OCI-LY1 (cell line): ENCODE measurements around the gene KLHL8.

Source experiments
- H2AFZ ChIP-seq: fragments of 200-600 bp; sonication (generic), shearing (Covaris generic); 2 replicates; pipeline ENCODE4 v1.6.0; 2014; ENCODE audit warnings: antibody characterized with exemption, mild to moderate bottlenecking, low read length
- H3F3A ChIP-seq: fragments of 200-600 bp; sonication (generic), shearing (Covaris generic); 2 replicates; pipeline ENCODE4 v1.6.0; 2014; ENCODE audit warnings: mild to moderate bottlenecking, antibody characterized with exemption, low read length, moderate library complexity; ENCODE audit not compliant: insufficient read depth
- H3K27ac ChIP-seq: fragments of 200-600 bp; sonication (generic); 2 replicates; pipeline ENCODE4 v1.5.1; 2014; ENCODE audit warnings: low read length, mixed run types, mild to moderate bottlenecking, low read depth; ENCODE audit not compliant: poor library complexity, severe bottlenecking
- H3K27me3 ChIP-seq: fragments of 200-600 bp; sonication (generic); 2 replicates; pipeline ENCODE4 v1.6.0; 2014; ENCODE audit warnings: antibody characterized with exemption, mild to moderate bottlenecking, low read length, moderate library complexity; ENCODE audit not compliant: insufficient read depth
- H3K36me3 ChIP-seq: fragments of 200-600 bp; sonication (generic); 2 replicates; pipeline ENCODE4 v1.6.1; 2014; ENCODE audit warnings: mild to moderate bottlenecking, antibody characterized with exemption, low read length, moderate library complexity, mixed read lengths; ENCODE audit not compliant: insufficient read depth
- H3K4me1 ChIP-seq: fragments of 200-600 bp; sonication (generic); 2 replicates; pipeline ENCODE4 v1.5.1; 2014; ENCODE audit warnings: mild to moderate bottlenecking, low read length, moderate library complexity; ENCODE audit not compliant: insufficient read depth, severe bottlenecking
- H3K4me2 ChIP-seq: fragments of 200-600 bp; sonication (generic), shearing (Covaris generic); 2 replicates; pipeline ENCODE4 v1.6.1; 2014; ENCODE audit warnings: low read length
- H3K4me3 ChIP-seq: fragments of 200-600 bp; sonication (generic); 2 replicates; pipeline ENCODE4 v1.5.1; 2014; ENCODE audit warnings: low read length, low read depth, mild to moderate bottlenecking, mixed read lengths; ENCODE audit not compliant: poor library complexity, severe bottlenecking
- H3K79me2 ChIP-seq: fragments of 200-600 bp; shearing (Covaris generic); 2 replicates; pipeline ENCODE4 v1.6.1; 2016; ENCODE audit warnings: mixed run types, low read length, mixed read lengths; ENCODE audit not compliant: insufficient read depth
- H3K9ac ChIP-seq: fragments of 200-600 bp; sonication (generic), shearing (Covaris generic); 2 replicates; pipeline ENCODE4 v1.6.1; 2014; ENCODE audit warnings: mild to moderate bottlenecking, low read length, mixed read lengths
- H3K9me2 ChIP-seq: fragments of 200-600 bp; sonication (generic), shearing (Covaris generic); 2 replicates; pipeline ENCODE4 v1.6.1; 2014; ENCODE audit warnings: low read depth, mild to moderate bottlenecking, low read length, mixed read lengths
- H3K9me3 ChIP-seq: fragments of 200-600 bp; shearing (Covaris generic); 2 replicates; pipeline ENCODE4 v1.6.1; 2014; ENCODE audit warnings: low read length, mixed read lengths
- H4K20me1 ChIP-seq: fragments of 200-600 bp; sonication (generic), shearing (Covaris generic); 2 replicates; pipeline ENCODE4 v1.6.0; 2016; ENCODE audit warnings: mild to moderate bottlenecking, low read length; ENCODE audit not compliant: insufficient read depth
- EZH2 ChIP-seq: fragments of 200-600 bp; sonication (generic), shearing (Covaris generic); IDR thresholded peaks from 2 replicates; pipeline ENCODE4 v1.8.0; 2017; ENCODE audit warnings: borderline replicate concordance, mixed run types, mild to moderate bottlenecking, antibody characterized with exemption, low read length, moderate library complexity, mixed read lengths
- TF ChIP-seq, protein P1 (sequence below): fragments of 200-600 bp; sonication (generic), shearing (Covaris generic); IDR thresholded peaks from 2 replicates; pipeline ENCODE4 v1.5.1; 2017; ENCODE audit warnings: mild to moderate bottlenecking, antibody characterized with exemption, low read length, moderate library complexity, mixed read lengths

KLHL8 gene

DNA sequence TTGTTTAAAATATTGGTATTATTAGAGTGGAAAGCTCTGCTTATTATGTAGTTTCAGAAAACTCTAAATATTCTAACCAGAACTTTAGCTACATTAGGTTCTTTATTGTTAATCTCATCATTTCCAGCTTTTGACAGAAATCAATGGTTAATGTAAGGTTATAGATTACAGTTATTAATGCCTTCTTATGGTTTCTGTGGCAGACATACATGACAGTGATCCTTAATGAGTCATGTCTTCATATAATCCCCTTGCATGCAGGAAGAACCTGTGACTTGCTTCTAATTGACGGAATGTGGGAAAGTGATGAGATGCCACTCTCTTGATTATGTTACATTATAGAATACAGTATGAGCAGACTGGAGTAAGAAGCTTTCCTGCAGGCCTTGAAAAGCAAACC is 23.5 kb downstream of the KLHL8 start:
- Histone ChIP-seq H3K4me3 (no peak overlapping the region), H3K4me2 (no peak overlapping the region), H3K4me1 (no peaks in the 10 kb centered on the region), H3K9me3 (peaks cover 2% of the 10 kb centered on the region; the same call in 1 of the 2 replicates), H4K20me1 (no peaks in the 10 kb centered on the region), H3F3A (no peaks in the 10 kb centered on the region), H3K9me2 (no peaks in the 10 kb centered on the region), H3K9ac (no peak overlapping the region), H2AFZ (no peak overlapping the region), H3K36me3 (peaks cover 8% of the 10 kb centered on the region; the same call in 1 of the 2 replicates), H3K27ac (no peak overlapping the region), H3K79me2 (peaks cover 65% of the 10 kb centered on the region), H3K27me3 (no peaks in the 10 kb centered on the region)
- TF ChIP-seq, protein P1, sequence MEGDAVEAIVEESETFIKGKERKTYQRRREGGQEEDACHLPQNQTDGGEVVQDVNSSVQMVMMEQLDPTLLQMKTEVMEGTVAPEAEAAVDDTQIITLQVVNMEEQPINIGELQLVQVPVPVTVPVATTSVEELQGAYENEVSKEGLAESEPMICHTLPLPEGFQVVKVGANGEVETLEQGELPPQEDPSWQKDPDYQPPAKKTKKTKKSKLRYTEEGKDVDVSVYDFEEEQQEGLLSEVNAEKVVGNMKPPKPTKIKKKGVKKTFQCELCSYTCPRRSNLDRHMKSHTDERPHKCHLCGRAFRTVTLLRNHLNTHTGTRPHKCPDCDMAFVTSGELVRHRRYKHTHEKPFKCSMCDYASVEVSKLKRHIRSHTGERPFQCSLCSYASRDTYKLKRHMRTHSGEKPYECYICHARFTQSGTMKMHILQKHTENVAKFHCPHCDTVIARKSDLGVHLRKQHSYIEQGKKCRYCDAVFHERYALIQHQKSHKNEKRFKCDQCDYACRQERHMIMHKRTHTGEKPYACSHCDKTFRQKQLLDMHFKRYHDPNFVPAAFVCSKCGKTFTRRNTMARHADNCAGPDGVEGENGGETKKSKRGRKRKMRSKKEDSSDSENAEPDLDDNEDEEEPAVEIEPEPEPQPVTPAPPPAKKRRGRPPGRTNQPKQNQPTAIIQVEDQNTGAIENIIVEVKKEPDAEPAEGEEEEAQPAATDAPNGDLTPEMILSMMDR = no peak

DNA sequence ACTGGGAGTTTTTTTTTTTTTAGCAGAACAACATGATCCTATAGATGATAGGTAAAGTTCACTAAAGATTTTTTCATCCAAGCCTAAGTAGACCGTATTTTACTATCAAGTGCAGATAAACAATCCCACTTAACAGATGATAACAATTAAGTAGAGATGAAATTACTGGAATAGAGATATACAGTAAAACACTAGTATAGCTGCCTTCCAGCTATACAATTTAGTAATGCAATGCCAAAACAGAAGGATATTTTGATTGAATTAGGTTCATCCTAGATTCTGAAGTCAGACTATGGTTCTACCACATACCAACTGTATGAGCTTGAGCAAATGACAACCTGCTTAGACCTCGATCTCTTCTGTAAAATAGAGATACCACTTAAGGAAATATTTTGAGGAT is 24.3 kb downstream of the KLHL8 start:
- Histone ChIP-seq H3K9ac (no peak overlapping the region), H2AFZ (no peak overlapping the region), H3K9me3 (peaks cover 2% of the 10 kb centered on the region; the same call in 1 of the 2 replicates), H3K4me3 (no peak overlapping the region), H4K20me1 (no peaks in the 10 kb centered on the region), H3K36me3 (peaks cover 12% of the 10 kb centered on the region; the same call in 1 of the 2 replicates), H3K4me2 (no peak overlapping the region), H3F3A (no peaks in the 10 kb centered on the region), H3K27me3 (no peaks in the 10 kb centered on the region), H3K4me1 (no peaks in the 10 kb centered on the region), H3K27ac (no peak overlapping the region), H3K9me2 (no peaks in the 10 kb centered on the region), H3K79me2 (peaks cover 57% of the 10 kb centered on the region)
- TF ChIP-seq, protein P1 = no peak
- no peak for TF ChIP-seq EZH2

DNA sequence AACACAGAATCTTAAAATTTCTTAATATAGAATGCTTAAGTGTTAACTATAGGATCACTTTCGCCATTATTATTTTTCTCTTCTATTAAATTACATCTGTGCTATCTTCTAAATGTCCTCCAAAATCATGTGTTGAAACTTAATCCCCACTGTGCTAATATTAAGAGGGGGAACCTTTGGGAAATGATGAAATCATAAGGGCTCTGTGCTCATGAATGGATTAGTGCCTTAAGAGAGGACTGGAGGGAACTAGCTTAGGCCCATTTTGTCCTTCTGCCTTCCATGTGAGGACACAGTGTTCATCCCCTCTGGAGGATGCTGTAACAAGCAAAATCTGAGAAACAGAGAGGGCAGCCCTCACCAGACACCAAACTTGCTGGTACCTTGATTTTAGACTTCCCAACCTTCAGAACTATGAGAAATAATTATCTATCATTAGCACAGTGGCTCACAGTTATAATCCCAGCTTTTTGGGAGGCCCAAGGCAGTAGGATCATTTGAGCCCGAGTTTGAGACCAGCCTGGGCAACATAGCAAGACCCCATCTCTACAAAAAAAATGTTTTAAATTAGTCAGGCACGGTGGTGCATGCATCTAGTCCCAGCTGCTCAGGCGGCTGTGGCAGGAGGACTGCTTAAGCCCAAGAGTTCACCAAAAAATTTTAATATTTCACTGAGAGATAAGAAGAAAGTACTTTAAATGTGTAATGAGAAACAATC is 26.3 kb downstream of the KLHL8 start:
- Histone ChIP-seq H4K20me1 (no peaks in the 10 kb centered on the region), H3K4me3 (no peak overlapping the region), H3K27me3 (no peaks in the 10 kb centered on the region), H3K27ac (no peak overlapping the region), H3K9me2 (no peaks in the 10 kb centered on the region), H3K36me3 (peaks cover 12% of the 10 kb centered on the region; the same call in 1 of the 2 replicates), H3K79me2 (peaks cover 37% of the 10 kb centered on the region), H3K4me1 (no peaks in the 10 kb centered on the region), H3K9ac (no peak overlapping the region), H2AFZ (no peak overlapping the region), H3F3A (no peaks in the 10 kb centered on the region), H3K9me3 (0 out of 2 replicates have a peak, but pooled peaks cover under 1% of the 10 kb centered on the region), H3K4me2 (no peak overlapping the region)
- no peak for TF ChIP-seq EZH2
- TF ChIP-seq, protein P1 = no peak
